ENCODE data around the gene COL5A3. TPM values are rescaled to one million over a fixed set of nuclear protein-coding genes. Genes with fewer than 3 reads are reported as not detected.

Gene COL5A3
- total and polyA plus RNA-seq, 2 experiments from 2014 or later: 1.0 to 1.2 TPM

DNA sequence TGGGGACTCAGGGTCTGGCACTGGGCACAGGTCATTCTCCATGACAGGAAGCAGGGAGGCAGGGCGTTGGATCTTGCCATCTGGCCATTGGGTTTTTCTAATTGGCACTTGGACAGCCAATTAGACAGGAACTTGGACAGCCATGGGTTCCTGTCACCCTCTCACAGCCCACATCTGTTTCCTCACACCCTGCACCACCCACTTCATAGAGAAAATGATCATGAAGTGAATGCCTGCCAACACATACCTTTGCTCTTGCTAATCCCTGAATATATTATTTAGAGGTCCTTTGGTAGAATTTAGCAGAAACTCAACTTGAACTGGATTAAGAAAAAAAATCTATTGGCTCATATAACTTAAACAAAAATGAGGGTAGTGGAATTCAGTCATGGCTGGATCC lies 69.1 kb downstream of the COL5A3 start (continued):
- no peak for TF ChIP-seq ZNF114 (CRISPR knock-in tag; IDR thresholded peaks at IDR 0.05)
- TF ChIP-seq, protein P1, sequence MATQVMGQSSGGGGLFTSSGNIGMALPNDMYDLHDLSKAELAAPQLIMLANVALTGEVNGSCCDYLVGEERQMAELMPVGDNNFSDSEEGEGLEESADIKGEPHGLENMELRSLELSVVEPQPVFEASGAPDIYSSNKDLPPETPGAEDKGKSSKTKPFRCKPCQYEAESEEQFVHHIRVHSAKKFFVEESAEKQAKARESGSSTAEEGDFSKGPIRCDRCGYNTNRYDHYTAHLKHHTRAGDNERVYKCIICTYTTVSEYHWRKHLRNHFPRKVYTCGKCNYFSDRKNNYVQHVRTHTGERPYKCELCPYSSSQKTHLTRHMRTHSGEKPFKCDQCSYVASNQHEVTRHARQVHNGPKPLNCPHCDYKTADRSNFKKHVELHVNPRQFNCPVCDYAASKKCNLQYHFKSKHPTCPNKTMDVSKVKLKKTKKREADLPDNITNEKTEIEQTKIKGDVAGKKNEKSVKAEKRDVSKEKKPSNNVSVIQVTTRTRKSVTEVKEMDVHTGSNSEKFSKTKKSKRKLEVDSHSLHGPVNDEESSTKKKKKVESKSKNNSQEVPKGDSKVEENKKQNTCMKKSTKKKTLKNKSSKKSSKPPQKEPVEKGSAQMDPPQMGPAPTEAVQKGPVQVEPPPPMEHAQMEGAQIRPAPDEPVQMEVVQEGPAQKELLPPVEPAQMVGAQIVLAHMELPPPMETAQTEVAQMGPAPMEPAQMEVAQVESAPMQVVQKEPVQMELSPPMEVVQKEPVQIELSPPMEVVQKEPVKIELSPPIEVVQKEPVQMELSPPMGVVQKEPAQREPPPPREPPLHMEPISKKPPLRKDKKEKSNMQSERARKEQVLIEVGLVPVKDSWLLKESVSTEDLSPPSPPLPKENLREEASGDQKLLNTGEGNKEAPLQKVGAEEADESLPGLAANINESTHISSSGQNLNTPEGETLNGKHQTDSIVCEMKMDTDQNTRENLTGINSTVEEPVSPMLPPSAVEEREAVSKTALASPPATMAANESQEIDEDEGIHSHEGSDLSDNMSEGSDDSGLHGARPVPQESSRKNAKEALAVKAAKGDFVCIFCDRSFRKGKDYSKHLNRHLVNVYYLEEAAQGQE (IDR thresholded peaks at IDR 0.05; ENCODE audit: unreplicated experiment): no peak
- no peak for TF ChIP-seq NANOG (IDR thresholded peaks at IDR 0.05; ENCODE audit: borderline replicate concordance)

DNA sequence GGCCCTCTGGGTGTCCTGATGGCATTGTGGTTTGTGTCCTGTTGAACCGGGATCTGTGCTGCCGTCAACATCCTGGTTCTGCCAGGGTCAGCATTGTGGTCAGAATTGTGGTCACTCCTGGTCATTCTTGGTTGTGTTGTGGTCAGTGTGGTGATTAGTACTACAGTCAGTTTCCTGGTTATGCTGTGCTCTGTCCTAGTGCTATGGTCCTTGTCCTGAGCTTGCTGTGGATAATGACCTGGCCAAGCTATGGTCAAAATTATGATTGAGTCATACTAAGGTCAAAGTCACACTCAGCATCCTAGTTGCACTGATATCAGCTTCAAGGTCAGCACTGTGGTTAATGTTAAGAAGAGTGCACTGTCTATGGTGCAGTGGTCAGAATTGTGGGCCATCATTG lies 69.5 kb downstream of the COL5A3 start:
- H3K27me3 Mint-ChIP-seq (ENCODE audit: insufficient read depth, low read depth, poor library complexity): peaks cover 16% of the 10 kb centered on the region
- TF ChIP-seq JUNB (IDR thresholded peaks at IDR 0.05; ENCODE audit: unreplicated experiment): no peak
- TF ChIP-seq NANOG (IDR thresholded peaks at IDR 0.05; ENCODE audit: borderline replicate concordance): no peak
- TF ChIP-seq ZNF331 (CRISPR knock-in tag; IDR thresholded peaks at IDR 0.05; ENCODE audit: low read depth): no peak
- TF ChIP-seq, protein P2, sequence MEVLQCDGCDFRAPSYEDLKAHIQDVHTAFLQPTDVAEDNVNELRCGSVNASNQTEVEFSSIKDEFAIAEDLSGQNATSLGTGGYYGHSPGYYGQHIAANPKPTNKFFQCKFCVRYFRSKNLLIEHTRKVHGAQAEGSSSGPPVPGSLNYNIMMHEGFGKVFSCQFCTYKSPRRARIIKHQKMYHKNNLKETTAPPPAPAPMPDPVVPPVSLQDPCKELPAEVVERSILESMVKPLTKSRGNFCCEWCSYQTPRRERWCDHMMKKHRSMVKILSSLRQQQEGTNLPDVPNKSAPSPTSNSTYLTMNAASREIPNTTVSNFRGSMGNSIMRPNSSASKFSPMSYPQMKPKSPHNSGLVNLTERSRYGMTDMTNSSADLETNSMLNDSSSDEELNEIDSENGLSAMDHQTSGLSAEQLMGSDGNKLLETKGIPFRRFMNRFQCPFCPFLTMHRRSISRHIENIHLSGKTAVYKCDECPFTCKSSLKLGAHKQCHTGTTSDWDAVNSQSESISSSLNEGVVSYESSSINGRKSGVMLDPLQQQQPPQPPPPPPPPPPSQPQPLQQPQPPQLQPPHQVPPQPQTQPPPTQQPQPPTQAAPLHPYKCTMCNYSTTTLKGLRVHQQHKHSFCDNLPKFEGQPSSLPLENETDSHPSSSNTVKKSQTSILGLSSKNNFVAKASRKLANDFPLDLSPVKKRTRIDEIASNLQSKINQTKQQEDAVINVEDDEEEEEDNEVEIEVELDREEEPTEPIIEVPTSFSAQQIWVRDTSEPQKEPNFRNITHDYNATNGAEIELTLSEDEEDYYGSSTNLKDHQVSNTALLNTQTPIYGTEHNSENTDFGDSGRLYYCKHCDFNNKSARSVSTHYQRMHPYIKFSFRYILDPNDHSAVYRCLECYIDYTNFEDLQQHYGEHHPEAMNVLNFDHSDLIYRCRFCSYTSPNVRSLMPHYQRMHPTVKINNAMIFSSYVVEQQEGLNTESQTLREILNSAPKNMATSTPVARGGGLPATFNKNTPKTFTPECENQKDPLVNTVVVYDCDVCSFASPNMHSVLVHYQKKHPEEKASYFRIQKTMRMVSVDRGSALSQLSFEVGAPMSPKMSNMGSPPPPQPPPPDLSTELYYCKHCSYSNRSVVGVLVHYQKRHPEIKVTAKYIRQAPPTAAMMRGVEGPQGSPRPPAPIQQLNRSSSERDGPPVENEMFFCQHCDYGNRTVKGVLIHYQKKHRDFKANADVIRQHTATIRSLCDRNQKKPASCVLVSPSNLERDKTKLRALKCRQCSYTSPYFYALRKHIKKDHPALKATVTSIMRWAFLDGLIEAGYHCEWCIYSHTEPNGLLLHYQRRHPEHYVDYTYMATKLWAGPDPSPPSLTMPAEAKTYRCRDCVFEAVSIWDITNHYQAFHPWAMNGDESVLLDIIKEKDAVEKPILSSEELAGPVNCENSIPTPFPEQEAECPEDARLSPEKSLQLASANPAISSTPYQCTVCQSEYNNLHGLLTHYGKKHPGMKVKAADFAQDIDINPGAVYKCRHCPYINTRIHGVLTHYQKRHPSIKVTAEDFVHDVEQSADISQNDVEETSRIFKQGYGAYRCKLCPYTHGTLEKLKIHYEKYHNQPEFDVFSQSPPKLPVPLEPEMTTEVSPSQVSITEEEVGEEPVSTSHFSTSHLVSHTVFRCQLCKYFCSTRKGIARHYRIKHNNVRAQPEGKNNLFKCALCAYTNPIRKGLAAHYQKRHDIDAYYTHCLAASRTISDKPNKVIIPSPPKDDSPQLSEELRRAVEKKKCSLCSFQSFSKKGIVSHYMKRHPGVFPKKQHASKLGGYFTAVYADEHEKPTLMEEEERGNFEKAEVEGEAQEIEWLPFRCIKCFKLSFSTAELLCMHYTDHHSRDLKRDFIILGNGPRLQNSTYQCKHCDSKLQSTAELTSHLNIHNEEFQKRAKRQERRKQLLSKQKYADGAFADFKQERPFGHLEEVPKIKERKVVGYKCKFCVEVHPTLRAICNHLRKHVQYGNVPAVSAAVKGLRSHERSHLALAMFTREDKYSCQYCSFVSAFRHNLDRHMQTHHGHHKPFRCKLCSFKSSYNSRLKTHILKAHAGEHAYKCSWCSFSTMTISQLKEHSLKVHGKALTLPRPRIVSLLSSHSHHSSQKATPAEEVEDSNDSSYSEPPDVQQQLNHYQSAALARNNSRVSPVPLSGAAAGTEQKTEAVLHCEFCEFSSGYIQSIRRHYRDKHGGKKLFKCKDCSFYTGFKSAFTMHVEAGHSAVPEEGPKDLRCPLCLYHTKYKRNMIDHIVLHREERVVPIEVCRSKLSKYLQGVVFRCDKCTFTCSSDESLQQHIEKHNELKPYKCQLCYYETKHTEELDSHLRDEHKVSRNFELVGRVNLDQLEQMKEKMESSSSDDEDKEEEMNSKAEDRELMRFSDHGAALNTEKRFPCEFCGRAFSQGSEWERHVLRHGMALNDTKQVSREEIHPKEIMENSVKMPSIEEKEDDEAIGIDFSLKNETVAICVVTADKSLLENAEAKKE (CRISPR knock-in tag; IDR thresholded peaks at IDR 0.05): no peak
- TF ChIP-seq CREB1 (CRISPR knock-in tag; IDR thresholded peaks at IDR 0.05; ENCODE audit: low read depth): no peak
- TF ChIP-seq, protein P3, sequence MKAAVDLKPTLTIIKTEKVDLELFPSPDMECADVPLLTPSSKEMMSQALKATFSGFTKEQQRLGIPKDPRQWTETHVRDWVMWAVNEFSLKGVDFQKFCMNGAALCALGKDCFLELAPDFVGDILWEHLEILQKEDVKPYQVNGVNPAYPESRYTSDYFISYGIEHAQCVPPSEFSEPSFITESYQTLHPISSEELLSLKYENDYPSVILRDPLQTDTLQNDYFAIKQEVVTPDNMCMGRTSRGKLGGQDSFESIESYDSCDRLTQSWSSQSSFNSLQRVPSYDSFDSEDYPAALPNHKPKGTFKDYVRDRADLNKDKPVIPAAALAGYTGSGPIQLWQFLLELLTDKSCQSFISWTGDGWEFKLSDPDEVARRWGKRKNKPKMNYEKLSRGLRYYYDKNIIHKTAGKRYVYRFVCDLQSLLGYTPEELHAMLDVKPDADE (IDR thresholded peaks at IDR 0.05): no peak
- no peak for TF ChIP-seq POLR2AphosphoS5 (IDR thresholded peaks at IDR 0.05; ENCODE audit: low read depth)
- TF ChIP-seq EZH2 (IDR thresholded peaks at IDR 0.05; ENCODE audit: low read depth, unreplicated experiment): no peak
- TF ChIP-seq CTCF (conservative IDR thresholded peaks at IDR 0.05; ENCODE audit: low read depth in 2 of 2): no peak
- no peak for TF ChIP-seq ZNF114 (CRISPR knock-in tag; IDR thresholded peaks at IDR 0.05)
- TF ChIP-seq EZH2phosphoT487 (IDR thresholded peaks at IDR 0.05; ENCODE audit: unreplicated experiment): no peak
- no peak for TF ChIP-seq STAT1 (IDR thresholded peaks at IDR 0.05; ENCODE audit: unreplicated experiment)

More for the DNA sequence above, 69.5 kb downstream of the COL5A3 start:
- no peak overlapping the region for H3K27ac Mint-ChIP-seq
- Histone ChIP-seq H3K36me3 (ENCODE audit: insufficient read depth) (no peaks in the 10 kb centered on the region), H2AFZ (no peak overlapping the region), H3K4me1 (ENCODE audit: insufficient read depth) (peaks cover 9% of the 10 kb centered on the region), H3F3A (replicated peaks; ENCODE audit: low read depth) (no peaks in the 10 kb centered on the region), H3K79me2 (replicated peaks; ENCODE audit: insufficient read depth) (peaks cover under 1% of the 10 kb centered on the region; the same call in 1 of the 2 replicates), H3K4me3 (no peak overlapping the region), H3K27me3 (ENCODE audit: insufficient read depth) (no peaks in the 10 kb centered on the region), H3K27ac (ENCODE audit: low read depth) (no peak overlapping the region), H3K9me2 (ENCODE audit: insufficient read depth) (peaks cover 5% of the 10 kb centered on the region; the same call in 1 of the 2 replicates), H4K20me1 (replicated peaks; ENCODE audit: insufficient read depth) (no peaks in the 10 kb centered on the region), H3K4me2 (no peak overlapping the region)
- no peak for DNase-seq (ENCODE audit: low spot score)
- peaks cover 21% of the 10 kb centered on the region for H3K4me1 Mint-ChIP-seq
- no peak overlapping the region for H3K4me3 Mint-ChIP-seq
- no peak for ATAC-seq
- peaks cover 15% of the 10 kb centered on the region for H3K9me3 Mint-ChIP-seq
- peaks cover 2% of the 10 kb centered on the region; the same call in 1 of the 3 replicates for H3K36me3 Mint-ChIP-seq (ENCODE audit: low read depth)
